HL-60 (cell line): ENCODE results near the gene DGKE.

Source experiments
- DNase-seq, 2 experiments: peaks; one replicate each; pipeline ENCODE4 v3.0.0-alpha.2; 2010 to 2020; ENCODE audit warnings: low read depth in 1 of 2, low spot score in 1 of 2
- H3K27ac ChIP-seq: fragments of 250-450 bp; sonication (Bioruptor Pico); replicated peaks from 2 replicates; pipeline ENCODE4 v1.5.1; 2020; ENCODE audit warnings: mild to moderate bottlenecking, moderate library complexity
- H3K27me3 ChIP-seq: fragments of 250-450 bp; sonication (Bioruptor Pico); 2 replicates; pipeline ENCODE4 v1.5.1; 2021; ENCODE audit warnings: mild to moderate bottlenecking, moderate library complexity; ENCODE audit not compliant: insufficient read depth, poor library complexity, severe bottlenecking
- H3K4me3 ChIP-seq: replicated peaks from 2 replicates; pipeline ENCODE4 v1.5.1; 2011; ENCODE audit warnings: mild to moderate bottlenecking, control low read depth, low read length; ENCODE audit not compliant: insufficient read depth
- CTCF ChIP-seq: IDR thresholded peaks from one replicate; pipeline ENCODE4 v1.5.1; 2011; ENCODE audit warnings: low read length, control low read depth, inconsistent platforms; ENCODE audit not compliant: insufficient read depth
- GABPA ChIP-seq: IDR thresholded peaks from 2 replicates; pipeline ENCODE4 v1.6.1; 2012; ENCODE audit warnings: low read depth
- POLR2AphosphoS5 ChIP-seq: IDR thresholded peaks from 2 replicates; pipeline ENCODE4 v1.6.1; 2012; ENCODE audit warnings: low read depth
- SPI1 ChIP-seq: IDR thresholded peaks from 2 replicates; pipeline ENCODE4 v1.6.1; 2012; ENCODE audit warnings: low read depth, mild to moderate bottlenecking, borderline replicate concordance
- TF ChIP-seq, protein P1 (sequence below): IDR thresholded peaks from 2 replicates; pipeline ENCODE4 v1.6.1; 2012; ENCODE audit warnings: low read depth; ENCODE audit not compliant: insufficient replicate concordance

DGKE gene

GRCh38 chr17:56887552-56888467, 53.9 kb downstream of the DGKE start:
- Histone ChIP-seq H3K27me3 (no peaks in the 10 kb centered on the region), H3K4me3 (no peak overlapping the region), H3K27ac (no peak overlapping the region)
- no peak for TF ChIP-seq GABPA
- no peak for TF ChIP-seq SPI1
- TF ChIP-seq POLR2AphosphoS5: no peak
- TF ChIP-seq CTCF: no peak
- TF ChIP-seq, protein P1, sequence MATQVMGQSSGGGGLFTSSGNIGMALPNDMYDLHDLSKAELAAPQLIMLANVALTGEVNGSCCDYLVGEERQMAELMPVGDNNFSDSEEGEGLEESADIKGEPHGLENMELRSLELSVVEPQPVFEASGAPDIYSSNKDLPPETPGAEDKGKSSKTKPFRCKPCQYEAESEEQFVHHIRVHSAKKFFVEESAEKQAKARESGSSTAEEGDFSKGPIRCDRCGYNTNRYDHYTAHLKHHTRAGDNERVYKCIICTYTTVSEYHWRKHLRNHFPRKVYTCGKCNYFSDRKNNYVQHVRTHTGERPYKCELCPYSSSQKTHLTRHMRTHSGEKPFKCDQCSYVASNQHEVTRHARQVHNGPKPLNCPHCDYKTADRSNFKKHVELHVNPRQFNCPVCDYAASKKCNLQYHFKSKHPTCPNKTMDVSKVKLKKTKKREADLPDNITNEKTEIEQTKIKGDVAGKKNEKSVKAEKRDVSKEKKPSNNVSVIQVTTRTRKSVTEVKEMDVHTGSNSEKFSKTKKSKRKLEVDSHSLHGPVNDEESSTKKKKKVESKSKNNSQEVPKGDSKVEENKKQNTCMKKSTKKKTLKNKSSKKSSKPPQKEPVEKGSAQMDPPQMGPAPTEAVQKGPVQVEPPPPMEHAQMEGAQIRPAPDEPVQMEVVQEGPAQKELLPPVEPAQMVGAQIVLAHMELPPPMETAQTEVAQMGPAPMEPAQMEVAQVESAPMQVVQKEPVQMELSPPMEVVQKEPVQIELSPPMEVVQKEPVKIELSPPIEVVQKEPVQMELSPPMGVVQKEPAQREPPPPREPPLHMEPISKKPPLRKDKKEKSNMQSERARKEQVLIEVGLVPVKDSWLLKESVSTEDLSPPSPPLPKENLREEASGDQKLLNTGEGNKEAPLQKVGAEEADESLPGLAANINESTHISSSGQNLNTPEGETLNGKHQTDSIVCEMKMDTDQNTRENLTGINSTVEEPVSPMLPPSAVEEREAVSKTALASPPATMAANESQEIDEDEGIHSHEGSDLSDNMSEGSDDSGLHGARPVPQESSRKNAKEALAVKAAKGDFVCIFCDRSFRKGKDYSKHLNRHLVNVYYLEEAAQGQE: no peak
- no peak for DNase-seq

DNA sequence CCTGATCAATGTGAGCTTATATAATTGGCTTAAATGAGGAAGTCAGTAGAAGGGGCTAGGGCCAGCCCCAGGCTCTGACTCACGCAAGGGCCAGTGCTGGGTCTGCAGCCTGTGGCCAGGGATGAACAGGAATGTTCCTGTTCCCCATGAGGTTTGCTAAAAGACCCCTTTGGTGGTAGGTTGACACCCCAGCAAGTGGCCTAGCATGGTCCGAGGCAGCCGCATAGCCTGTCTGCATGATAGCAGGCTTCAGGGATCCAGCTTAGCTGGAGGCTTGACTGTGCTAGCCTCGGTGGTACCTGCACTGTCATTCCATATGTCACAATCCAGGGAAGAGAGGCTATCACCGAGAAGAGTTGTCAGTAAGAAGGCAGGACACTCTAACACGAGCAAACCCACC, 56.4 kb downstream of the DGKE start:
- Histone ChIP-seq H3K27ac (no peak overlapping the region), H3K27me3 (no peaks in the 10 kb centered on the region), H3K4me3 (no peak overlapping the region)
- no peak; the same call in 1 of the 2 replicates for TF ChIP-seq POLR2AphosphoS5
- TF ChIP-seq SPI1: peak; percentile 18; the same call in 1 of the 2 replicates
- no peak for DNase-seq

- no peak for TF ChIP-seq SPI1
- TF ChIP-seq, protein P1: no peak
- no peak for TF ChIP-seq GABPA
- TF ChIP-seq POLR2AphosphoS5: no peak
- no peak for TF ChIP-seq CTCF
- Histone ChIP-seq H3K27me3 (no peaks in the 10 kb centered on the region), H3K27ac (no peak overlapping the region)
Measured at GRCh38 chr17:56890906-56891674, 57.1 kb downstream of the DGKE start.

GRCh38 chr17:56891751-56892150, 57.8 kb downstream of the DGKE start:
- Histone ChIP-seq H3K27me3 (no peaks in the 10 kb centered on the region), H3K4me3 (no peak overlapping the region), H3K27ac (no peak overlapping the region)
- DNase-seq: no peak
- TF ChIP-seq CTCF (no peak), POLR2AphosphoS5 (no peak), GABPA (no peak), SPI1 (no peak)
- TF ChIP-seq, protein P1: no peak

More at GRCh38 chr17:56890906-56891674, 57.1 kb downstream of the DGKE start:
- no peak overlapping the region for H3K4me3 ChIP-seq
- DNase-seq: no peak
